CD4-positive, alpha-beta memory T cell (primary cell): ENCODE data around the gene CYTH4. TPM values are rescaled to one million over a fixed set of nuclear protein-coding genes. Genes with fewer than 3 reads are reported as not detected.

ENCODE experiments used
- CTCF ChIA-PET: fragments of 350-600 bp; sonication (Branson Sonifier 250); formaldehyde crosslinking; loops from one replicate; lab custom pipeline; 2021; ENCODE audit warnings: inconsistent platforms; ENCODE audit not compliant: partially characterized antibody; lab: Charles Lee
- POLR2A ChIA-PET: fragments of 350-600 bp; sonication (Branson Sonifier 250); formaldehyde crosslinking; loops from one replicate; lab custom pipeline; 2021; ENCODE audit not compliant: partially characterized antibody; lab: Charles Lee
- DNase-seq, 5 donors: peaks; one replicate each; pipeline versions ENCODE4 v3.0.0 to v3.0.0-alpha.2; 2020 to 2022; ENCODE audit warnings: mixed read lengths in 1 of 5
- H3K27ac ChIP-seq: one replicate; pipeline ENCODE4 v1.7.0; 2013; ENCODE audit warnings: low read depth, low read length
- H3K27me3 ChIP-seq: 2 replicates; pipeline ENCODE4 v1.7.0; 2013; ENCODE audit warnings: mild to moderate bottlenecking, low read length, moderate library complexity; ENCODE audit not compliant: insufficient read depth
- H3K36me3 ChIP-seq: 2 replicates; pipeline ENCODE4 v1.7.0; 2013; ENCODE audit warnings: mild to moderate bottlenecking, low read length, moderate library complexity; ENCODE audit not compliant: insufficient read depth
- H3K4me1 ChIP-seq: 2 replicates; pipeline ENCODE4 v1.7.0; 2013; ENCODE audit warnings: mild to moderate bottlenecking, low read length, moderate library complexity; ENCODE audit not compliant: insufficient read depth
- H3K4me3 ChIP-seq, 2 donors: one replicate each; pipeline ENCODE4 v1.7.0; 2013; ENCODE audit warnings: low read length in 2 of 2, mild to moderate bottlenecking in 1 of 2
- H3K9me3 ChIP-seq, 2 donors: one replicate each; pipeline ENCODE4 v1.7.0; 2013; ENCODE audit warnings: low read length in 2 of 2, control low read depth in 1 of 2; ENCODE audit not compliant: control insufficient read depth in 1 of 2
- H3K27ac Mint-ChIP-seq, 7 donors: one replicate each; pipeline ENCODE4 v1.8.0; 2020 to 2021; ENCODE audit warnings: mixed read lengths in 7 of 7, mild to moderate bottlenecking in 6 of 7, inconsistent platforms in 3 of 7, moderate library complexity in 3 of 7
- H3K27me3 Mint-ChIP-seq, 2 donors: one replicate each; pipeline ENCODE4 v1.8.0; 2020 to 2021; ENCODE audit warnings: mixed read lengths in 2 of 2
- H3K36me3 Mint-ChIP-seq, 2 donors: one replicate each; pipeline ENCODE4 v1.8.0; 2020 to 2021; ENCODE audit warnings: mixed read lengths in 2 of 2, inconsistent platforms in 1 of 2, mild to moderate bottlenecking in 1 of 2
- H3K4me1 Mint-ChIP-seq, 4 donors: one replicate each; pipeline ENCODE4 v1.8.0; 2020 to 2021; ENCODE audit warnings: mixed read lengths in 4 of 4, mild to moderate bottlenecking in 1 of 4
- H3K4me3 Mint-ChIP-seq, 8 donors: one replicate each; pipeline ENCODE4 v1.8.0; 2020 to 2021; ENCODE audit warnings: mixed read lengths in 8 of 8, mild to moderate bottlenecking in 7 of 8, moderate library complexity in 6 of 8, inconsistent platforms in 3 of 8
- H3K9me3 Mint-ChIP-seq, 8 donors: one replicate each; pipeline ENCODE4 v1.8.0; 2020 to 2021; ENCODE audit warnings: mixed read lengths in 8 of 8, mild to moderate bottlenecking in 5 of 8, inconsistent platforms in 3 of 8, moderate library complexity in 1 of 8
- intact Hi-C: fragments of 100-400 bp; cut with micrococcal nuclease; formaldehyde crosslinking; loops from one replicate; pipeline ENCODE4 v1.15.1; 2023
- polyA plus RNA-seq, 2 donors: library from polyadenylated mRNA; unstranded; fragments of 300-500 nt; fragmentation: Illumina TruSeq; gene quantifications; one replicate each; pipeline ENCODE4 v1.2.3, GENCODE V29; 2021
- total RNA-seq, 2 experiments: library from RNA; stranded (reverse); gene quantifications; one replicate each; pipeline ENCODE4 v1.2.3, GENCODE V29; 2021

The CYTH4 gene
- total and polyA plus RNA-seq, 4 experiments from 2014 or later: 39.4 to 177 (median 113) TPM

GRCh38 chr22:37309211-37310074 is 27.1 kb downstream of the CYTH4 start:
- CTCF ChIA-PET: interaction anchor here (0.6 to 3.3 kb wide), 13 partner anchors 9 to 149 kb away, joined by 3 to 24 read pairs (median 5); partner anchors contain the start of gene CYTH4
- peak overlapping the region; percentile 59 for H3K27ac ChIP-seq
- POLR2A ChIA-PET: interaction anchor here (0.7 to 9.8 kb wide), 20 partner anchors 8 to 258 kb away, joined by 3 to 147 read pairs (median 6); partner anchors contain the start of genes CYTH4, IL2RB, MFNG and RAC2
- no peaks in the 10 kb centered on the region for H3K9me3 ChIP-seq
- Mint-ChIP-seq H3K4me1 (peaks cover 56 to 94% (median 70%) of the 10 kb centered on the region in 4 donors), H3K9me3 (no peaks in the 10 kb centered on the region), H3K36me3 (peaks cover 24 to 52% of the 10 kb centered on the region in 2 donors), H3K27ac (peak overlapping the region; percentile 70 to 100 (median 92)), H3K27me3 (no peaks in the 10 kb centered on the region), H3K4me3 (peak overlapping the region; percentile 79 to 90 (median 82))
- intact Hi-C loops: no loop called here
- peaks cover 46% of the 10 kb centered on the region for H3K36me3 ChIP-seq
- peak overlapping the region; percentile 49 to 54 for H3K4me3 ChIP-seq
- peak; percentile 61 to 72 (median 67) for DNase-seq
- peaks cover 78% of the 10 kb centered on the region for H3K4me1 ChIP-seq
- H3K27me3 ChIP-seq: no peaks in the 10 kb centered on the region

GRCh38 chr22:37310075-37310606 is 27.8 kb downstream of the CYTH4 start:
- DNase-seq: no peak
- Histone ChIP-seq H3K36me3 (peaks cover 42% of the 10 kb centered on the region), H3K27me3 (no peaks in the 10 kb centered on the region), H3K4me1 (peaks cover 78% of the 10 kb centered on the region), H3K4me3 (no peak overlapping the region), H3K9me3 (no peaks in the 10 kb centered on the region), H3K27ac (peak overlapping the region; percentile 59)
- Mint-ChIP-seq H3K36me3 (peaks cover 22 to 46% of the 10 kb centered on the region in 2 donors), H3K4me3 (peak overlapping the region; percentile 79 to 90 (median 82)), H3K4me1 (peaks cover 58 to 94% (median 71%) of the 10 kb centered on the region in 4 donors), H3K9me3 (no peaks in the 10 kb centered on the region), H3K27ac (peak overlapping the region; percentile 46 to 100 (median 89)), H3K27me3 (no peaks in the 10 kb centered on the region)
- ChIA-PET POLR2A (interaction anchor here (0.7 to 9.8 kb wide), 21 partner anchors 8 to 348 kb away, joined by 3 to 147 read pairs (median 5); partner anchors contain the start of genes CYTH4, IL2RB, MFNG and RAC2), CTCF (interaction anchor here (0.6 to 3.3 kb wide), 14 partner anchors 9 to 148 kb away, joined by 3 to 24 read pairs (median 4); partner anchors contain the start of gene CYTH4)
- intact Hi-C loops: no loop called here

GRCh38 chr22:37310815-37311595 is 28.7 kb downstream of the CYTH4 start:
- H3K9me3 ChIP-seq: no peaks in the 10 kb centered on the region

GRCh38 chr22:37311761-37312312 is 29.5 kb downstream of the CYTH4 start:
- Mint-ChIP-seq H3K4me3 (no peak overlapping the region), H3K36me3 (peaks cover 16 to 39% of the 10 kb centered on the region in 2 donors), H3K27me3 (no peaks in the 10 kb centered on the region), H3K4me1 (peaks cover 49 to 90% (median 65%) of the 10 kb centered on the region in 4 donors), H3K9me3 (no peaks in the 10 kb centered on the region), H3K27ac (peak overlapping the region in 3 of 7 donors; percentile 59 to 76 (median 70))
- H3K9me3 ChIP-seq: no peaks in the 10 kb centered on the region
- H3K4me3 ChIP-seq: no peak overlapping the region
- peaks cover 35% of the 10 kb centered on the region for H3K36me3 ChIP-seq
- POLR2A ChIA-PET: interaction anchor here (2.8 to 9.8 kb wide), 7 partner anchors 11 to 81 kb away, joined by 13 to 147 read pairs (median 38); partner anchors contain the start of genes CYTH4 and RAC2
- no peaks in the 10 kb centered on the region for H3K27me3 ChIP-seq
- CTCF ChIA-PET: interaction anchor here (0.9 to 3.3 kb wide), 6 partner anchors 27 to 146 kb away, joined by 3 to 12 read pairs (median 4); no protein-coding TSS in a partner anchor
- H3K4me1 ChIP-seq: peaks cover 75% of the 10 kb centered on the region
- intact Hi-C loops: loop anchor here (1.0 kb wide), 1 partner anchor 45 kb away; no protein-coding TSS in a partner anchor
- no peak overlapping the region for H3K27ac ChIP-seq
- no peak for DNase-seq

More at GRCh38 chr22:37310815-37311595, 28.7 kb downstream of the CYTH4 start:
- ChIA-PET CTCF (interaction anchor here (1.0 to 3.3 kb wide), 9 partner anchors 10 to 147 kb away, joined by 3 to 24 read pairs (median 6); no protein-coding TSS in a partner anchor), POLR2A (interaction anchor here (0.7 to 9.8 kb wide), 11 partner anchors 11 to 347 kb away, joined by 3 to 147 read pairs (median 23); partner anchors contain the start of genes CYTH4, MFNG and RAC2)
- DNase-seq: no peak
- Mint-ChIP-seq H3K27ac (peak overlapping the region; percentile 30 to 100 (median 61)), H3K27me3 (no peaks in the 10 kb centered on the region), H3K4me1 (peaks cover 53 to 90% (median 66%) of the 10 kb centered on the region in 4 donors), H3K9me3 (no peaks in the 10 kb centered on the region), H3K36me3 (peaks cover 16 to 43% of the 10 kb centered on the region in 2 donors), H3K4me3 (peak overlapping the region in 2 of 8 donors; percentile 21 to 90)
- H3K4me1 ChIP-seq: peaks cover 75% of the 10 kb centered on the region
- intact Hi-C loops: no loop called here
- peaks cover 35% of the 10 kb centered on the region for H3K36me3 ChIP-seq
- H3K4me3 ChIP-seq: no peak overlapping the region
- H3K27ac ChIP-seq: peak overlapping the region; percentile 59
- no peaks in the 10 kb centered on the region for H3K27me3 ChIP-seq

GRCh38 chr22:37312549-37313183 is 30.4 kb downstream of the CYTH4 start:
- no peak for DNase-seq
- peaks cover 15 to 34% of the 10 kb centered on the region in 2 donors for H3K36me3 Mint-ChIP-seq

More at GRCh38 chr22:37312549-37313183, 30.4 kb downstream of the CYTH4 start:
- Histone ChIP-seq H3K4me3 (no peak overlapping the region), H3K27me3 (no peaks in the 10 kb centered on the region), H3K36me3 (peaks cover 35% of the 10 kb centered on the region), H3K4me1 (peaks cover 71% of the 10 kb centered on the region), H3K27ac (no peak overlapping the region), H3K9me3 (no peaks in the 10 kb centered on the region)
- intact Hi-C loops: loop anchor here (1.0 kb wide), 1 partner anchor 45 kb away; no protein-coding TSS in a partner anchor
- peaks cover 43 to 85% (median 63%) of the 10 kb centered on the region in 4 donors for H3K4me1 Mint-ChIP-seq
- ChIA-PET CTCF (interaction anchor here (0.9 to 5.7 kb wide), 10 partner anchors 11 to 159 kb away, joined by 3 to 38 read pairs (median 4); partner anchors contain the start of gene CYTH4), POLR2A (interaction anchor here (2.8 to 9.8 kb wide), 4 partner anchors 12 to 68 kb away, joined by 13 to 147 read pairs (median 73); partner anchors contain the start of genes CYTH4 and RAC2)
- peak overlapping the region; percentile 37 to 90 (median 74) for H3K27ac Mint-ChIP-seq
- no peaks in the 10 kb centered on the region for H3K9me3 Mint-ChIP-seq
- H3K4me3 Mint-ChIP-seq: no peak overlapping the region
- no peaks in the 10 kb centered on the region for H3K27me3 Mint-ChIP-seq
